ENCODE results near the gene BAG3. TPM values are rescaled to one million over a fixed set of nuclear protein-coding genes. Genes with fewer than 3 reads are reported as not detected.
A peak's percentile ranks its signal among the peaks of the same experiment; 100 is the strongest.

Gene BAG3
- total and polyA plus RNA-seq, 2 of the 4 experiments (the other 2 are of a cell fraction), result 5.4 to 42.5 TPM

DNA sequence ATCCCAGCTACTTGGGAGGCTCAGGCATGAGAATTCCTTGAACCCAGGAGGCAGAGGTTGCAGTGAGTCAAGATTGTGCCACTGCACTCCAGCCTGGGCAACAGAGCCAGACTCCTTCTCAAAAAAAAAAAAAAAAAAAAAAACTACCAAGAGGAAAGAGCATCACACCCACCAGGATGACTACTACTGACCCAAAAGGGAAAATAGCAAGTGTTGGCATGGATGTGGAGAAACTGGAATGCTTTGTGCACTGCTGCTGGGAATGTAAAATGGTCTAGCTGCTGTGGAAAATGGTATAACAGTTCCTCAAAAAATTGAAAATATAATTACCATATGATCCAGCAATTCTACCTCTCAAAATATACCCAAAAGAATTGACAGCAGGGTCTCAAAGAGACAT is 46.7 kb upstream of the BAG3 start (continued):
- TF ChIP-seq SMC3 (IDR thresholded peaks at IDR 0.05; ENCODE audit: low read depth, low read length), result no peak

DNA sequence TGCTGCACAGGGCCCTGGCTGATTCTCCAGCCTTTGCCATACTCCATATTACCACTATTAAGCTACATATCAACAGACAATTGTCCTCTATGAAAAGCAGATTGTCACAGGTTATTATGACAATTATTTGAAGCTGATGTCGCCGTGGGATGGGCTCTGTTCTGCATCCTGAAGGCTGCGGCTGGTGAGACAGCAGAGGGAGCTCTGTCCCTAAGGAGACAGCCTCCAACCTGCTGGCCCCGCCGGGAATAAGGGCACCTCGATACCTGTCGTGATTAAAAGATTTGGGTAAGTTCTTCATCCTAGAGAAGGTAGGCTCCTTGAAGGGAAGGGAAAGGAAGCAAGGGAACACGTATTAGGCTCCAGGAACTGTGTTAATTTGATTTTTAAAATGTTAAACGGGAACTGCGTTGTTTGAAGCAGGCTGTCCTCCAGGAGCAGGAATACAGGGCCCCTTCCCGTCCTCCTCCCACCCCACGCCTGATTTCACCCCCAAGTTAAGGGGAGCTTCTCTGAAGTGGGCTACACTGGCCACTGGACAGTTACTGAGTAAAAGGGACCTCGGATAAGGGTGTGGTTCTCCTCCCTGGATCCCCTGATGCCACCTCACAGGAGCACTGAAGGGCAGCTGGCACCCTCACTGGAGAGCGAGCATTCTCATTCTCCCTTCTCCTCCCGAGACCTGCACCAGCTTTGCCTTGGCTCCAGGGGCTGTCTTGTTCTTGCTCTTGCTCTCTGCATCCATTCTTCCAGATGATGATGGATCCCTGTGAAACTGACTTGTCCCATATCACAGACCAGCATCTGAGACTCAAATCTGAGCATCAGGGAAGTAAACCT is 42.6 kb upstream of the BAG3 start:
- no peaks in the 10 kb centered on the region; the same call in 1 of the 2 replicates for H3K27me3 ChIP-seq (ENCODE audit: control insufficient read depth, insufficient read depth, low read length)
- H3K4ac ChIP-seq (ENCODE audit: low read depth, low read length), result no peak overlapping the region
- H2BK15ac ChIP-seq (ENCODE audit: low read depth, low read length), result no peak overlapping the region
- intact Hi-C loops (cut with micrococcal nuclease) (loop anchor here (1.0 to 2.0 kb wide), 3 partner anchors 44 to 251 kb away; no protein-coding TSS in a partner anchor), in situ Hi-C loops (cut with MboI; ENCODE audit: low sequenced_read_pairs) (no loop called here), dilution Hi-C loops (cut with HindIII; ENCODE audit: low sequenced_read_pairs, unreplicated experiment) (no loop called here)
- no peak overlapping the region for H3K9ac ChIP-seq (ENCODE audit: low read depth, low read length)
- H2BK20ac ChIP-seq (ENCODE audit: low read depth, low read length), result no peak overlapping the region
- no peak overlapping the region for H2BK120ac ChIP-seq (ENCODE audit: low read depth, low read length)
- no peak overlapping the region for H4K5ac ChIP-seq (ENCODE audit: low read depth, low read length)
- H3K14ac ChIP-seq (replicated peaks; ENCODE audit: low read depth, low read length), result no peak overlapping the region
- H3K4me1 ChIP-seq (ENCODE audit: control insufficient read depth, insufficient read depth, low read length), result no peaks in the 10 kb centered on the region
- ATAC-seq (ENCODE audit: low read depth) (peak; percentile 97), DNase-seq (peak; percentile 35)
- no peaks in the 10 kb centered on the region for H3K9me3 ChIP-seq (ENCODE audit: control insufficient read depth, insufficient read depth, low read length)
- ChIA-PET POLR2A (ENCODE audit: unreplicated experiment) (no interaction called here), CTCF (interaction anchor here (0.5 to 1.1 kb wide), 6 partner anchors 75 to 728 kb away, joined by 3 to 5 read pairs (median 3); no protein-coding TSS in a partner anchor)
- no peak overlapping the region for H3K27ac ChIP-seq (ENCODE audit: insufficient read depth, low read length)
- 0 out of 2 replicates have a peak overlapping the region, but pooled peaks have one; percentile 58 for H3K4me2 ChIP-seq (ENCODE audit: low read depth, low read length)
- no peak overlapping the region for H3K4me3 ChIP-seq (ENCODE audit: insufficient read depth, low read depth, low read length)
- no peak overlapping the region for H2AK5ac ChIP-seq (ENCODE audit: low read depth, low read length)
- no peaks in the 10 kb centered on the region for H4K20me1 ChIP-seq (ENCODE audit: insufficient read depth, low read length)
- no peak overlapping the region for H3K23ac ChIP-seq (ENCODE audit: low read depth, low read length)
- no peaks in the 10 kb centered on the region for H3K79me1 ChIP-seq (ENCODE audit: low read depth in 1 of 2, low read length in 2 of 2)
- H2BK5ac ChIP-seq (ENCODE audit: low read depth, low read length, poor library complexity, severe bottlenecking), result no peak overlapping the region
- H4K8ac ChIP-seq (ENCODE audit: low read depth in 2 of 2, low read length in 2 of 2), result no peak overlapping the region
- no peak overlapping the region for H3K56ac ChIP-seq (ENCODE audit: extremely low read depth, insufficient read depth, low read length)
- no peaks in the 10 kb centered on the region for H3K9me1 ChIP-seq (ENCODE audit: insufficient read depth, low read length)
- H2AK9ac ChIP-seq (replicated peaks; ENCODE audit: low read depth, low read length, poor library complexity), result no peak overlapping the region
- no TSS peak for BruUV-seq (replicated peaks)
- WGBS, 2 experiments (ENCODE audit: extremely low coverage in 2 of 2, insufficient read length in 1 of 2), result 18% methylated on average over 7 of the region's 15 CpGs; no CpG with 5 or more reads in 1 of the 2 experiments
- H3K18ac ChIP-seq (ENCODE audit: low read depth, low read length), result no peak overlapping the region
- peak overlapping the region; percentile 71 for H2AFZ ChIP-seq (replicated peaks; ENCODE audit: low read length, poor library complexity)
- no peak overlapping the region for H4K91ac ChIP-seq (ENCODE audit: insufficient read depth, low read depth, low read length)
- H3K36me3 ChIP-seq (ENCODE audit: control insufficient read depth, insufficient read depth, low read length), result no peaks in the 10 kb centered on the region
- TF ChIP-seq, protein P1, sequence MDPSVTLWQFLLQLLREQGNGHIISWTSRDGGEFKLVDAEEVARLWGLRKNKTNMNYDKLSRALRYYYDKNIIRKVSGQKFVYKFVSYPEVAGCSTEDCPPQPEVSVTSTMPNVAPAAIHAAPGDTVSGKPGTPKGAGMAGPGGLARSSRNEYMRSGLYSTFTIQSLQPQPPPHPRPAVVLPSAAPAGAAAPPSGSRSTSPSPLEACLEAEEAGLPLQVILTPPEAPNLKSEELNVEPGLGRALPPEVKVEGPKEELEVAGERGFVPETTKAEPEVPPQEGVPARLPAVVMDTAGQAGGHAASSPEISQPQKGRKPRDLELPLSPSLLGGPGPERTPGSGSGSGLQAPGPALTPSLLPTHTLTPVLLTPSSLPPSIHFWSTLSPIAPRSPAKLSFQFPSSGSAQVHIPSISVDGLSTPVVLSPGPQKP (IDR thresholded peaks at IDR 0.05; ENCODE audit: borderline replicate concordance, low read depth, low read length), result no peak
- TF ChIP-seq RAD21 (IDR thresholded peaks at IDR 0.05; ENCODE audit: low read length) (peak; percentile 75), MAZ (IDR thresholded peaks at IDR 0.05; ENCODE audit: borderline replicate concordance, low read depth, low read length) (no peak), CEBPB (IDR thresholded peaks at IDR 0.05; ENCODE audit: low read depth, low read length) (no peak), POLR2A (IDR thresholded peaks at IDR 0.05; ENCODE audit: low read depth, low read length) (no peak), RCOR1 (IDR thresholded peaks at IDR 0.05; ENCODE audit: insufficient replicate concordance, low read length) (no peak), NFE2L2 (IDR thresholded peaks at IDR 0.05; ENCODE audit: low read depth, low read length) (no peak), BHLHE40 (IDR thresholded peaks at IDR 0.05; ENCODE audit: low read depth, low read length) (no peak), MAFK (IDR thresholded peaks at IDR 0.05; ENCODE audit: low read depth, low read length) (no peak), CHD1 (IDR thresholded peaks at IDR 0.05; ENCODE audit: low read depth, low read length) (no peak)
- TF ChIP-seq, protein P2, sequence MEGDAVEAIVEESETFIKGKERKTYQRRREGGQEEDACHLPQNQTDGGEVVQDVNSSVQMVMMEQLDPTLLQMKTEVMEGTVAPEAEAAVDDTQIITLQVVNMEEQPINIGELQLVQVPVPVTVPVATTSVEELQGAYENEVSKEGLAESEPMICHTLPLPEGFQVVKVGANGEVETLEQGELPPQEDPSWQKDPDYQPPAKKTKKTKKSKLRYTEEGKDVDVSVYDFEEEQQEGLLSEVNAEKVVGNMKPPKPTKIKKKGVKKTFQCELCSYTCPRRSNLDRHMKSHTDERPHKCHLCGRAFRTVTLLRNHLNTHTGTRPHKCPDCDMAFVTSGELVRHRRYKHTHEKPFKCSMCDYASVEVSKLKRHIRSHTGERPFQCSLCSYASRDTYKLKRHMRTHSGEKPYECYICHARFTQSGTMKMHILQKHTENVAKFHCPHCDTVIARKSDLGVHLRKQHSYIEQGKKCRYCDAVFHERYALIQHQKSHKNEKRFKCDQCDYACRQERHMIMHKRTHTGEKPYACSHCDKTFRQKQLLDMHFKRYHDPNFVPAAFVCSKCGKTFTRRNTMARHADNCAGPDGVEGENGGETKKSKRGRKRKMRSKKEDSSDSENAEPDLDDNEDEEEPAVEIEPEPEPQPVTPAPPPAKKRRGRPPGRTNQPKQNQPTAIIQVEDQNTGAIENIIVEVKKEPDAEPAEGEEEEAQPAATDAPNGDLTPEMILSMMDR (conservative IDR thresholded peaks at IDR 0.05; ENCODE audit: low read depth, low read length), result peak; percentile 73
